PC-9 (cell line): ENCODE measurements around the gene LSS. TPM values are rescaled to one million over a fixed set of nuclear protein-coding genes. Genes with fewer than 3 reads are reported as not detected.

ENCODE experiments used
- BruUV-seq: library from RNA; stranded (reverse); fragments of 400-500 nt; replicated peaks from 2 replicates; lab custom pipeline; 2021; lab: Mats Ljungman, UMichigan
- CTCF ChIA-PET: fragments of 300-600 bp; sonication (Branson Sonifier 250); formaldehyde crosslinking; loops from one replicate; lab custom pipeline; 2022; ENCODE audit warnings: antibody characterized with exemption; lab: Charles Lee
- POLR2A ChIA-PET: fragments of 300-600 bp; sonication (Branson Sonifier 250); formaldehyde crosslinking; loops from one replicate; lab custom pipeline; 2022; ENCODE audit warnings: antibody characterized with exemption; ENCODE audit not compliant: unreplicated experiment; lab: Charles Lee
- DNase-seq, 2 experiments: peaks; one replicate each; pipeline versions ENCODE4 v3.0.0 to v3.0.0-alpha.2; 2015 to 2022; ENCODE audit warnings: mixed read lengths in 1 of 2
- H2AFZ ChIP-seq: fragments of 200-600 bp; sonication (generic); 2 replicates; pipeline ENCODE4 v1.8.1; 2017; ENCODE audit warnings: antibody characterized with exemption
- H3F3A ChIP-seq: fragments of 200-600 bp; sonication (generic); 2 replicates; pipeline ENCODE4 v1.8.1; 2017; ENCODE audit warnings: antibody characterized with exemption, mild to moderate bottlenecking, low read depth; ENCODE audit not compliant: insufficient read depth
- H3K27ac ChIP-seq: fragments of 200-600 bp; sonication (generic); 2 replicates; pipeline ENCODE4 v1.6.1; 2016; ENCODE audit warnings: mixed run types
- H3K27me3 ChIP-seq: fragments of 200-600 bp; sonication (generic); 2 replicates; pipeline ENCODE4 v1.6.1; 2016; ENCODE audit warnings: low read depth, mixed run types; ENCODE audit not compliant: insufficient read depth
- H3K36me3 ChIP-seq: fragments of 200-600 bp; sonication (generic); 2 replicates; pipeline ENCODE4 v1.6.1; 2016; ENCODE audit warnings: low read depth, mixed run types
- H3K4me1 ChIP-seq: fragments of 200-600 bp; sonication (generic); replicated peaks from 2 replicates; pipeline ENCODE4 v1.6.1; 2016; ENCODE audit warnings: mixed run types; ENCODE audit not compliant: insufficient read depth
- H3K4me2 ChIP-seq: fragments of 200-600 bp; sonication (generic); 2 replicates; pipeline ENCODE4 v1.6.1; 2017; ENCODE audit warnings: mixed run types
- H3K4me3 ChIP-seq: fragments of 200-600 bp; sonication (generic); 2 replicates; pipeline ENCODE4 v1.6.1; 2016; ENCODE audit warnings: mixed run types
- H3K79me2 ChIP-seq: fragments of 200-600 bp; sonication (generic); 2 replicates; pipeline ENCODE4 v1.6.1; 2017; ENCODE audit warnings: low read depth, mixed run types
- H3K9me2 ChIP-seq: fragments of 200-600 bp; sonication (generic); 2 replicates; pipeline ENCODE4 v1.8.1; 2017; ENCODE audit warnings: mild to moderate bottlenecking; ENCODE audit not compliant: insufficient read depth
- H3K9me3 ChIP-seq: fragments of 200-600 bp; sonication (generic); 2 replicates; pipeline ENCODE4 v1.8.1; 2016; ENCODE audit warnings: low read depth; ENCODE audit not compliant: insufficient read depth
- H4K20me1 ChIP-seq: fragments of 200-600 bp; sonication (generic); 2 replicates; pipeline ENCODE4 v1.8.1; 2017; ENCODE audit not compliant: insufficient read depth
- CTCF ChIP-seq: fragments of 200-600 bp; sonication (generic); conservative IDR thresholded peaks from 2 replicates; pipeline ENCODE4 v1.6.1; 2017; ENCODE audit warnings: mixed run types, antibody characterized with exemption, mild to moderate bottlenecking, moderate library complexity
- EZH2 ChIP-seq: fragments of 200-600 bp; sonication (generic); IDR thresholded peaks from 2 replicates; pipeline ENCODE4 v1.8.0; 2017; ENCODE audit warnings: antibody characterized with exemption, low read depth
- intact Hi-C: fragments of 100-400 bp; cut with micrococcal nuclease; formaldehyde crosslinking; loops from one replicate; pipeline ENCODE4 v1.10.0; 2022; ENCODE audit not compliant: unreplicated experiment
- total RNA-seq: library from RNA; stranded (reverse); gene quantifications from 2 replicates; pipeline ENCODE4 v1.2.3, GENCODE V29; 2021

Gene LSS
- total RNA-seq, 1 experiment from 2014 or later, result 92.3 TPM

GRCh38 chr21:46239817-46240325, 11.3 kb upstream of the LSS start:
- POLR2A ChIA-PET, result no interaction called here
- intact Hi-C loops, result no loop called here
- TF ChIP-seq CTCF, result no peak
- no peak for TF ChIP-seq EZH2

GRCh38 chr21:46237474-46237873, 8.9 kb upstream of the LSS start:
- H3K79me2 ChIP-seq, result no peaks in the 10 kb centered on the region
- no peak overlapping the region for H3K27ac ChIP-seq
- 0 out of 2 replicates have a peak, but pooled peaks cover 6% of the 10 kb centered on the region for H3K36me3 ChIP-seq
- no peak overlapping the region for H3K4me3 ChIP-seq
- no peak overlapping the region for H2AFZ ChIP-seq
- no peak for TF ChIP-seq CTCF
- TF ChIP-seq EZH2, result no peak
- intact Hi-C loops, result no loop called here
- DNase-seq, result no peak
- no peak overlapping the region for H3K4me2 ChIP-seq
- H3K9me3 ChIP-seq, result no peaks in the 10 kb centered on the region
- H4K20me1 ChIP-seq, result no peaks in the 10 kb centered on the region
- no peaks in the 10 kb centered on the region for H3K4me1 ChIP-seq
- peaks cover 8% of the 10 kb centered on the region; the same call in 1 of the 2 replicates for H3F3A ChIP-seq
- no peaks in the 10 kb centered on the region for H3K27me3 ChIP-seq
- no TSS peak for BruUV-seq
- CTCF ChIA-PET, result no interaction called here
- H3K9me2 ChIP-seq, result no peaks in the 10 kb centered on the region
- POLR2A ChIA-PET, result no interaction called here

More at GRCh38 chr21:46239817-46240325, 11.3 kb upstream of the LSS start:
- Histone ChIP-seq H3K36me3 (no peaks in the 10 kb centered on the region; the same call in 1 of the 2 replicates), H3F3A (peaks cover 4% of the 10 kb centered on the region; the same call in 1 of the 2 replicates), H3K9me2 (no peaks in the 10 kb centered on the region), H2AFZ (no peak overlapping the region), H3K4me3 (no peak overlapping the region), H3K79me2 (no peaks in the 10 kb centered on the region), H3K27ac (no peak overlapping the region), H3K27me3 (no peaks in the 10 kb centered on the region), H3K4me2 (no peak overlapping the region), H3K4me1 (no peaks in the 10 kb centered on the region), H4K20me1 (no peaks in the 10 kb centered on the region), H3K9me3 (no peaks in the 10 kb centered on the region)
- DNase-seq, result no peak
- no TSS peak for BruUV-seq
- CTCF ChIA-PET, result no interaction called here

GRCh38 chr21:46234436-46234950, 5.9 kb upstream of the LSS start:
- TF ChIP-seq EZH2 (no peak), CTCF (no peak)
- Histone ChIP-seq H3K4me2 (no peak overlapping the region), H3F3A (peaks cover 8% of the 10 kb centered on the region; the same call in 1 of the 2 replicates), H3K27ac (no peak overlapping the region), H3K36me3 (0 out of 2 replicates have a peak, but pooled peaks cover 6% of the 10 kb centered on the region), H3K4me3 (no peak overlapping the region), H3K9me3 (no peaks in the 10 kb centered on the region), H3K9me2 (no peaks in the 10 kb centered on the region), H3K4me1 (peaks cover 10% of the 10 kb centered on the region), H3K79me2 (0 out of 2 replicates have a peak, but pooled peaks cover 11% of the 10 kb centered on the region), H4K20me1 (no peaks in the 10 kb centered on the region), H3K27me3 (no peaks in the 10 kb centered on the region), H2AFZ (no peak overlapping the region)
- CTCF ChIA-PET, result no interaction called here
- BruUV-seq, result no TSS peak
- intact Hi-C loops, result no loop called here
- DNase-seq, result no peak
- POLR2A ChIA-PET, result interaction anchor here (0.6 kb wide), 1 partner anchor 344 kb away, joined by 5 read pairs; no protein-coding TSS in a partner anchor
